ENCODE results near the gene SELENBP1.

Gene SELENBP1

GRCh38 chr1:151315565-151316235 lies 56.8 kb downstream of the SELENBP1 start:
- TF ChIP-seq, protein P1, sequence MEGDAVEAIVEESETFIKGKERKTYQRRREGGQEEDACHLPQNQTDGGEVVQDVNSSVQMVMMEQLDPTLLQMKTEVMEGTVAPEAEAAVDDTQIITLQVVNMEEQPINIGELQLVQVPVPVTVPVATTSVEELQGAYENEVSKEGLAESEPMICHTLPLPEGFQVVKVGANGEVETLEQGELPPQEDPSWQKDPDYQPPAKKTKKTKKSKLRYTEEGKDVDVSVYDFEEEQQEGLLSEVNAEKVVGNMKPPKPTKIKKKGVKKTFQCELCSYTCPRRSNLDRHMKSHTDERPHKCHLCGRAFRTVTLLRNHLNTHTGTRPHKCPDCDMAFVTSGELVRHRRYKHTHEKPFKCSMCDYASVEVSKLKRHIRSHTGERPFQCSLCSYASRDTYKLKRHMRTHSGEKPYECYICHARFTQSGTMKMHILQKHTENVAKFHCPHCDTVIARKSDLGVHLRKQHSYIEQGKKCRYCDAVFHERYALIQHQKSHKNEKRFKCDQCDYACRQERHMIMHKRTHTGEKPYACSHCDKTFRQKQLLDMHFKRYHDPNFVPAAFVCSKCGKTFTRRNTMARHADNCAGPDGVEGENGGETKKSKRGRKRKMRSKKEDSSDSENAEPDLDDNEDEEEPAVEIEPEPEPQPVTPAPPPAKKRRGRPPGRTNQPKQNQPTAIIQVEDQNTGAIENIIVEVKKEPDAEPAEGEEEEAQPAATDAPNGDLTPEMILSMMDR (IDR thresholded peaks at IDR 0.05; ENCODE audit: insufficient read depth, missing control alignments), result peak; percentile 6
- DNase-seq (ENCODE audit: insufficient read length, low spot score) (no peak), FAIRE-seq (no peak)
